GM23338 (cell line): Measurements from ENCODE around the gene BCAS3. TPM values are rescaled to one million over a fixed set of nuclear protein-coding genes. Genes with fewer than 3 reads are reported as not detected.

Source experiments
- ATAC-seq: fragments of 200-7000 bp; cut with Tn5 transposase; 3 replicates; pipeline ENCODE4 v1.9.1; 2020
- DNase-seq: peaks from one replicate; pipeline ENCODE4 v3.0.0-alpha.2; 2015; ENCODE audit warnings: low spot score
- H2AFZ ChIP-seq: fragments of 200-600 bp; sonication (generic); 2 replicates; pipeline ENCODE4 v1.8.0; 2016; ENCODE audit warnings: antibody characterized with exemption, mild to moderate bottlenecking, moderate library complexity
- H3F3A ChIP-seq: fragments of 200-600 bp; sonication (generic); replicated peaks from 2 replicates; pipeline ENCODE4 v1.8.0; 2017; ENCODE audit warnings: antibody characterized with exemption, mixed run types, low read depth
- H3K27ac ChIP-seq: fragments of 200-600 bp; sonication (generic); 2 replicates; pipeline ENCODE4 v1.6.1; 2016; ENCODE audit warnings: low read depth
- H3K27me3 ChIP-seq: fragments of 200-600 bp; sonication (generic); 2 replicates; pipeline ENCODE4 v1.8.0; 2016; ENCODE audit warnings: mild to moderate bottlenecking, mixed run types, moderate library complexity; ENCODE audit not compliant: insufficient read depth
- H3K36me3 ChIP-seq: fragments of 200-600 bp; sonication (generic); 2 replicates; pipeline ENCODE4 v1.8.0; 2016; ENCODE audit warnings: mild to moderate bottlenecking; ENCODE audit not compliant: insufficient read depth
- H3K4me1 ChIP-seq: fragments of 200-600 bp; sonication (generic); 2 replicates; pipeline ENCODE4 v1.8.0; 2016; ENCODE audit warnings: mild to moderate bottlenecking, moderate library complexity; ENCODE audit not compliant: insufficient read depth
- H3K4me2 ChIP-seq: fragments of 200-600 bp; sonication (generic); 2 replicates; pipeline ENCODE4 v1.7.1; 2017; ENCODE audit warnings: mixed run types
- H3K4me3 ChIP-seq: fragments of 200-600 bp; sonication (generic); 2 replicates; pipeline ENCODE4 v1.6.1; 2016; ENCODE audit warnings: mixed run types
- H3K79me2 ChIP-seq: fragments of 200-600 bp; sonication (generic); replicated peaks from 2 replicates; pipeline ENCODE4 v1.8.0; 2017; ENCODE audit warnings: mild to moderate bottlenecking; ENCODE audit not compliant: insufficient read depth
- H3K9me2 ChIP-seq: fragments of 200-600 bp; sonication (generic); 2 replicates; pipeline ENCODE4 v1.8.0; 2017; ENCODE audit not compliant: insufficient read depth
- H4K20me1 ChIP-seq: fragments of 200-600 bp; sonication (generic); replicated peaks from 2 replicates; pipeline ENCODE4 v1.8.0; 2017; ENCODE audit warnings: mild to moderate bottlenecking; ENCODE audit not compliant: insufficient read depth
- H3K27ac Mint-ChIP-seq: 2 replicates; pipeline ENCODE4 v1.8.0; 2020; ENCODE audit warnings: inconsistent platforms, mild to moderate bottlenecking, moderate library complexity, mixed read lengths
- H3K27me3 Mint-ChIP-seq: 3 replicates; pipeline ENCODE4 v1.8.0; 2022; ENCODE audit warnings: low read depth, mild to moderate bottlenecking, moderate library complexity, mixed read lengths, inconsistent platforms; ENCODE audit not compliant: insufficient read depth, poor library complexity
- H3K36me3 Mint-ChIP-seq: 3 replicates; pipeline ENCODE4 v1.8.0; 2021; ENCODE audit warnings: low read depth, mild to moderate bottlenecking, inconsistent platforms, moderate library complexity, mixed read lengths
- H3K4me1 Mint-ChIP-seq: 3 replicates; pipeline ENCODE4 v1.8.0; 2020; ENCODE audit warnings: mild to moderate bottlenecking, inconsistent platforms, mixed read lengths
- H3K4me3 Mint-ChIP-seq: 3 replicates; pipeline ENCODE4 v1.8.0; 2021; ENCODE audit warnings: moderate library complexity, mild to moderate bottlenecking, inconsistent platforms, mixed read lengths
- H3K9me3 Mint-ChIP-seq: 3 replicates; pipeline ENCODE4 v1.8.0; 2020; ENCODE audit warnings: moderate library complexity, mild to moderate bottlenecking, inconsistent platforms, mixed read lengths
- CREB1 ChIP-seq: fragments of 250-450 bp; sonication (Bioruptor Pico); IDR thresholded peaks from 2 replicates; pipeline ENCODE4 v1.5.0; 2020; ENCODE audit warnings: low read depth, mild to moderate bottlenecking, moderate library complexity
- CTCF ChIP-seq, 2 experiments: fragments of 200-600 bp in 1 of 2; sonication (generic) in 1 of 2; conservative IDR thresholded peaks; 2 replicates each; pipeline versions ENCODE4 v1.5.1 to v1.6.1; 2016 to 2017; ENCODE audit warnings: antibody characterized with exemption in 2 of 2, low read depth in 2 of 2, mild to moderate bottlenecking in 2 of 2, moderate library complexity in 1 of 2
- ETS1 ChIP-seq: IDR thresholded peaks from 2 replicates; pipeline ENCODE4 v1.6.1; 2016; ENCODE audit warnings: antibody characterized with exemption
- EZH2 ChIP-seq: fragments of 200-600 bp; sonication (generic); IDR thresholded peaks from one replicate; pipeline ENCODE4 v1.8.0; 2017; ENCODE audit warnings: antibody characterized with exemption, mild to moderate bottlenecking, low read depth; ENCODE audit not compliant: unreplicated experiment
- EZH2phosphoT487 ChIP-seq: fragments of 200-600 bp; sonication (generic); IDR thresholded peaks from one replicate; pipeline ENCODE4 v1.8.1; 2018; ENCODE audit warnings: antibody characterized with exemption; ENCODE audit not compliant: unreplicated experiment
- JUNB ChIP-seq: IDR thresholded peaks from one replicate; pipeline ENCODE4 v1.6.1; 2016; ENCODE audit warnings: antibody characterized with exemption; ENCODE audit not compliant: unreplicated experiment
- NANOG ChIP-seq: IDR thresholded peaks from 2 replicates; pipeline ENCODE4 v1.6.1; 2016; ENCODE audit warnings: antibody characterized with exemption, borderline replicate concordance
- POLR2AphosphoS5 ChIP-seq: IDR thresholded peaks from 2 replicates; pipeline ENCODE4 v1.6.1; 2016; ENCODE audit warnings: antibody characterized with exemption, low read depth
- REST ChIP-seq: IDR thresholded peaks from one replicate; pipeline ENCODE4 v1.6.1; 2018; ENCODE audit warnings: antibody characterized with exemption; ENCODE audit not compliant: unreplicated experiment
- STAT1 ChIP-seq: IDR thresholded peaks from one replicate; pipeline ENCODE4 v1.6.1; 2016; ENCODE audit warnings: antibody characterized with exemption; ENCODE audit not compliant: unreplicated experiment
- ZNF114 ChIP-seq: fragments of 250-450 bp; sonication (Bioruptor Pico); IDR thresholded peaks from 2 replicates; pipeline ENCODE4 v1.5.0; 2020; ENCODE audit warnings: mild to moderate bottlenecking, moderate library complexity
- ZNF331 ChIP-seq: fragments of 250-450 bp; sonication (Bioruptor Pico); IDR thresholded peaks from 2 replicates; pipeline ENCODE4 v1.5.0; 2020; ENCODE audit warnings: low read depth, mild to moderate bottlenecking, moderate library complexity
- ZNF462 ChIP-seq: fragments of 250-450 bp; sonication (Bioruptor Pico); IDR thresholded peaks from 2 replicates; pipeline ENCODE4 v1.5.0; 2020; ENCODE audit warnings: mild to moderate bottlenecking, moderate library complexity
- polyA plus RNA-seq: library from polyadenylated mRNA; unstranded; fragments of >200 nt; fragmentation: Nextera tagmentation; extraction: Ambion mirVana; gene quantifications from 2 replicates; pipeline ENCODE4 v1.2.1, GENCODE V29; 2016
- total RNA-seq: library from RNA; depleted of rRNA; stranded (reverse); fragments of >200 nt; shearing (Covaris generic); gene quantifications from 2 replicates; pipeline ENCODE4 v1.2.3, GENCODE V29; 2014

Gene BCAS3
- total and polyA plus RNA-seq, 2 experiments from 2014 or later, result 8.2 to 28.0 TPM

- TF ChIP-seq NANOG, result no peak
Measured at GRCh38 chr17:61135782-61136181, 458.1 kb downstream of the BCAS3 start (continued).

- no peaks in the 10 kb centered on the region for H3K36me3 ChIP-seq
- ATAC-seq (no peak), DNase-seq (no peak)
- no peaks in the 10 kb centered on the region for H3K9me2 ChIP-seq
- Mint-ChIP-seq H3K27me3 (peaks cover under 1% of the 10 kb centered on the region), H3K9me3 (no peaks in the 10 kb centered on the region), H3K27ac (no peak overlapping the region), H3K4me1 (no peaks in the 10 kb centered on the region), H3K36me3 (no peaks in the 10 kb centered on the region), H3K4me3 (no peak overlapping the region)
- H2AFZ ChIP-seq, result no peak overlapping the region
- no peaks in the 10 kb centered on the region for H3K27me3 ChIP-seq
- H3K4me1 ChIP-seq, result no peaks in the 10 kb centered on the region
- TF ChIP-seq CREB1 (CRISPR knock-in tag) (no peak), EZH2phosphoT487 (no peak), ZNF462 (CRISPR knock-in tag) (no peak), CTCF (conservative IDR thresholded peaks at IDR 0.05; ENCODE audit: low read depth in 2 of 2) (no peak), EZH2 (no peak), ZNF331 (CRISPR knock-in tag) (no peak), ZNF114 (CRISPR knock-in tag) (no peak), NANOG (no peak), STAT1 (no peak), REST (no peak), POLR2AphosphoS5 (no peak), JUNB (no peak), ETS1 (no peak)
- H3K79me2 ChIP-seq, result no peaks in the 10 kb centered on the region
- no peak overlapping the region for H3K4me2 ChIP-seq
- no peaks in the 10 kb centered on the region for H3F3A ChIP-seq
- H4K20me1 ChIP-seq, result no peaks in the 10 kb centered on the region
- H3K27ac ChIP-seq, result no peak overlapping the region
- no peak overlapping the region for H3K4me3 ChIP-seq
Measured at GRCh38 chr17:61136296-61136695, 458.6 kb downstream of the BCAS3 start.
